GM12864 (cell line): ENCODE results near the gene CLIC6.

Source experiments
- DNase-seq: peaks from one replicate; pipeline ENCODE4 v3.0.0-alpha.2; 2011; ENCODE audit warnings: low read depth
- H3K4me3 ChIP-seq: 2 replicates; pipeline ENCODE4 v1.5.1; 2011; ENCODE audit warnings: mild to moderate bottlenecking, low read depth, low read length, control low read depth
- CTCF ChIP-seq: IDR thresholded peaks from 2 replicates; pipeline ENCODE4 v1.5.1; 2011; ENCODE audit warnings: low read depth, mild to moderate bottlenecking, moderate library complexity, low read length, control low read depth, inconsistent platforms; ENCODE audit errors: missing control alignments

CLIC6 gene

GRCh38 chr21:34630536-34631143, 38.2 kb upstream of the CLIC6 start:
- no peak overlapping the region for H3K4me3 ChIP-seq
- DNase-seq, result no peak
- peak; percentile 74 for TF ChIP-seq CTCF

- no peak for TF ChIP-seq CTCF
- no peak for DNase-seq
- no peak overlapping the region for H3K4me3 ChIP-seq
Observed at GRCh38 chr21:34632498-34632897, 36.3 kb upstream of the CLIC6 start.

- DNase-seq, result no peak
- no peak overlapping the region for H3K4me3 ChIP-seq
- TF ChIP-seq CTCF, result peak; percentile 56
Observed at GRCh38 chr21:34635307-34635706, 33.5 kb upstream of the CLIC6 start.

GRCh38 chr21:34636961-34637360, 31.8 kb upstream of the CLIC6 start:
- H3K4me3 ChIP-seq, result no peak overlapping the region
- no peak for DNase-seq
- no peak for TF ChIP-seq CTCF

GRCh38 chr21:34639250-34639649, 29.5 kb upstream of the CLIC6 start:
- TF ChIP-seq CTCF, result no peak
- no peak overlapping the region for H3K4me3 ChIP-seq
- no peak for DNase-seq

- H3K4me3 ChIP-seq, result no peak overlapping the region
- no peak for DNase-seq
- TF ChIP-seq CTCF, result no peak
Observed at GRCh38 chr21:34639882-34640788, 28.7 kb upstream of the CLIC6 start.

GRCh38 chr21:34640858-34641257, 27.9 kb upstream of the CLIC6 start:
- DNase-seq, result no peak
- no peak for TF ChIP-seq CTCF

More at GRCh38 chr21:34640858-34641257, 27.9 kb upstream of the CLIC6 start:
- no peak overlapping the region for H3K4me3 ChIP-seq
